GM12875 (cell line): ENCODE results near the gene VWA5B2.

Source experiments
- H3K4me3 ChIP-seq: one replicate; pipeline ENCODE4 v1.5.1; 2011; ENCODE audit warnings: low read depth, low read length, control low read depth
- TF ChIP-seq, protein P1 (sequence below): IDR thresholded peaks from 2 replicates; pipeline ENCODE4 v1.5.1; 2011; ENCODE audit warnings: low read depth, mild to moderate bottlenecking, control low read depth, inconsistent platforms, low read length, moderate library complexity, borderline replicate concordance; ENCODE audit not compliant: insufficient read depth

Gene VWA5B2

GRCh38 chr3:184255291-184256039 lies 26.1 kb downstream of the VWA5B2 start:
- TF ChIP-seq, protein P1, sequence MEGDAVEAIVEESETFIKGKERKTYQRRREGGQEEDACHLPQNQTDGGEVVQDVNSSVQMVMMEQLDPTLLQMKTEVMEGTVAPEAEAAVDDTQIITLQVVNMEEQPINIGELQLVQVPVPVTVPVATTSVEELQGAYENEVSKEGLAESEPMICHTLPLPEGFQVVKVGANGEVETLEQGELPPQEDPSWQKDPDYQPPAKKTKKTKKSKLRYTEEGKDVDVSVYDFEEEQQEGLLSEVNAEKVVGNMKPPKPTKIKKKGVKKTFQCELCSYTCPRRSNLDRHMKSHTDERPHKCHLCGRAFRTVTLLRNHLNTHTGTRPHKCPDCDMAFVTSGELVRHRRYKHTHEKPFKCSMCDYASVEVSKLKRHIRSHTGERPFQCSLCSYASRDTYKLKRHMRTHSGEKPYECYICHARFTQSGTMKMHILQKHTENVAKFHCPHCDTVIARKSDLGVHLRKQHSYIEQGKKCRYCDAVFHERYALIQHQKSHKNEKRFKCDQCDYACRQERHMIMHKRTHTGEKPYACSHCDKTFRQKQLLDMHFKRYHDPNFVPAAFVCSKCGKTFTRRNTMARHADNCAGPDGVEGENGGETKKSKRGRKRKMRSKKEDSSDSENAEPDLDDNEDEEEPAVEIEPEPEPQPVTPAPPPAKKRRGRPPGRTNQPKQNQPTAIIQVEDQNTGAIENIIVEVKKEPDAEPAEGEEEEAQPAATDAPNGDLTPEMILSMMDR: no peak
- H3K4me3 ChIP-seq: no peak overlapping the region

- H3K4me3 ChIP-seq: no peak overlapping the region
- TF ChIP-seq, protein P1: no peak
These were observed 27.9 kb downstream of the VWA5B2 start for GRCh38 chr3:184257083-184257915.

- TF ChIP-seq, protein P1: no peak
- H3K4me3 ChIP-seq: no peak overlapping the region
These were observed 29.5 kb downstream of the VWA5B2 start for GRCh38 chr3:184258926-184259325.

GRCh38 chr3:184259396-184259877 lies 30.1 kb downstream of the VWA5B2 start:
- no peak overlapping the region for H3K4me3 ChIP-seq
- TF ChIP-seq, protein P1: no peak

- H3K4me3 ChIP-seq: no peak overlapping the region
- TF ChIP-seq, protein P1: no peak
These were observed 30.7 kb downstream of the VWA5B2 start for GRCh38 chr3:184259878-184260723.

- peak overlapping the region; percentile 52 for H3K4me3 ChIP-seq
- TF ChIP-seq, protein P1: no peak
These were observed 31.4 kb downstream of the VWA5B2 start for GRCh38 chr3:184260724-184261269.
